MG63 (cell line): Measurements from ENCODE around the gene TPCN2. TPM values are rescaled to one million over a fixed set of nuclear protein-coding genes. Genes with fewer than 3 reads are reported as not detected.

Experiments used
- DNase-seq: peaks from one replicate; pipeline ENCODE4 v3.0.0-alpha.2; 2020
- H3K27me3 ChIP-seq: fragments of 250-450 bp; sonication (Bioruptor Pico); 2 replicates; pipeline ENCODE4 v1.5.1; 2020; ENCODE audit warnings: mild to moderate bottlenecking, moderate library complexity
- H3K36me3 ChIP-seq: fragments of 250-450 bp; sonication (Bioruptor Pico); 2 replicates; pipeline ENCODE4 v1.5.1; 2020; ENCODE audit warnings: mild to moderate bottlenecking, moderate library complexity
- H3K4me3 ChIP-seq: fragments of 250-450 bp; sonication (Bioruptor Pico); 2 replicates; pipeline ENCODE4 v1.5.1; 2020; ENCODE audit warnings: mild to moderate bottlenecking, moderate library complexity
- H3K9me3 ChIP-seq: fragments of 250-450 bp; sonication (Bioruptor Pico); 2 replicates; pipeline ENCODE4 v1.5.1; 2020; ENCODE audit warnings: mild to moderate bottlenecking, moderate library complexity
- total RNA-seq: library from RNA; depleted of rRNA; stranded (reverse); fragments of >200 nt; shearing (Covaris generic); gene quantifications from 2 replicates; pipeline ENCODE4 v1.2.3, GENCODE V29; 2014; ENCODE audit warnings: low replicate concordance

The TPCN2 gene
- total RNA-seq, 1 experiment from 2014 or later: 5.4 TPM

GRCh38 chr11:69050592-69051380, 2.1 kb downstream of the TPCN2 start:
- no peaks in the 10 kb centered on the region for H3K27me3 ChIP-seq
- H3K36me3 ChIP-seq: no peaks in the 10 kb centered on the region
- H3K9me3 ChIP-seq: no peaks in the 10 kb centered on the region
- no peak for DNase-seq
- H3K4me3 ChIP-seq: no peak overlapping the region

- H3K4me3 ChIP-seq: no peak overlapping the region
- no peaks in the 10 kb centered on the region for H3K27me3 ChIP-seq
- no peaks in the 10 kb centered on the region for H3K9me3 ChIP-seq
- H3K36me3 ChIP-seq: no peaks in the 10 kb centered on the region
- no peak for DNase-seq
These were observed 2.9 kb downstream of the TPCN2 start for GRCh38 chr11:69051381-69052342.

DNA sequence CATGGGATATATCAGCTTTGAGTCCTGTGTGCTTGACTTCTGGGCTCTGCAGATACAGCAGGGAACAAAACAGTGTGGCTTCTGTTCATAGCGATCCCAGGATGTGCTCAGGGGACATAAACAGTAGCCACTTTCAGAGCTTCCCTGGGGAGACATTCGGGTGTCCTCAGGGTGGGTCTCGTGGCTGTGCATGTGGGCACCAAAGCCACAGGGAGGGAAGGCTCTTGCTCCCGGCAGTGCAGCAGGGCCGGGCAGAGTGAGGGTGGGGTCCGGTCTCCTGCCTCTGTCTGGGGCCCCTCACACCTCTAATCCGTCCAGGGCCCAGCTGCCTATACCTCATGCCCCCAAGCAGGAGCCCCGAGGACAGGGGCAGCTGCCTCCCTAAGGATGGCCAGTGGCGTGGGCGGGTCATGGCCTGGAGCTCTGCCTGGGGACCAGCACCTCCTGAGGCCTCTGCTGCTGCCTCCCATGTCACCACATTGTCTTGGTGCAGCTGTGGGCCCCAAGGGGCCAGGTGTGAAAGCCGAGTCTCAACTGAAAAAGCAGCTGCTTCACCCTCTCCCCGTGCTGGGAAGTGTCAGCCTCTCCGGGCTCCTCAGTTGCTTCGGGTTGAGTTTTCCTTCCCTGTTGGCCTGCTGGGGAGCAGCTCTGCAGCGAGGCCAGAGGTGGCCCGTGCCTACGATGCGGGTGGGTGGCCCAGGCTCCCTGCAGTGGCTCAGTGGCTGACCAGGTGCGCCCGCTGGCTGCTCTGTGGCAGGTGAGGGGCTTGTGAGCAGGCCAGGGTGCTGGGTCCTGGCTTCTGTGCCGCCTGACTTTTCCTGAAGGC, 3.8 kb downstream of the TPCN2 start:
- Histone ChIP-seq H3K27me3 (no peaks in the 10 kb centered on the region), H3K4me3 (no peak overlapping the region), H3K36me3 (no peaks in the 10 kb centered on the region), H3K9me3 (no peaks in the 10 kb centered on the region)
- DNase-seq: no peak

DNA sequence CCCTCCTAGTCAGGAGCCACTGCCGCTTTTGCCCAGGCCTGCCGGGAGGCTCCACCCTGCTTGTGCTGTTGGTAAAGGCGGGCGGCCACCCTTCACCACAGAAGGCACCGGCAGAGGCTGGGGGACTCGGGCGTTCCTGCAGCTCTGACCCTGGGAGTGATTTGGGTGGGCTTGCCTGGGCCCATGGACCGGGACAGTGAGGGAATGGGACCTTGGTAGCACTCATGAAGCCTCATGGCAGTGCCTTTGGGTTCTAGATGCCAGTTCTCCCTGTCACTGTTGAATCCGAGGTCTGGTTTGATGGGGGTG, 4.4 kb downstream of the TPCN2 start:
- no peaks in the 10 kb centered on the region for H3K36me3 ChIP-seq
- H3K27me3 ChIP-seq: no peaks in the 10 kb centered on the region
- no peak for DNase-seq
- no peaks in the 10 kb centered on the region for H3K9me3 ChIP-seq
- H3K4me3 ChIP-seq: no peak overlapping the region

DNA sequence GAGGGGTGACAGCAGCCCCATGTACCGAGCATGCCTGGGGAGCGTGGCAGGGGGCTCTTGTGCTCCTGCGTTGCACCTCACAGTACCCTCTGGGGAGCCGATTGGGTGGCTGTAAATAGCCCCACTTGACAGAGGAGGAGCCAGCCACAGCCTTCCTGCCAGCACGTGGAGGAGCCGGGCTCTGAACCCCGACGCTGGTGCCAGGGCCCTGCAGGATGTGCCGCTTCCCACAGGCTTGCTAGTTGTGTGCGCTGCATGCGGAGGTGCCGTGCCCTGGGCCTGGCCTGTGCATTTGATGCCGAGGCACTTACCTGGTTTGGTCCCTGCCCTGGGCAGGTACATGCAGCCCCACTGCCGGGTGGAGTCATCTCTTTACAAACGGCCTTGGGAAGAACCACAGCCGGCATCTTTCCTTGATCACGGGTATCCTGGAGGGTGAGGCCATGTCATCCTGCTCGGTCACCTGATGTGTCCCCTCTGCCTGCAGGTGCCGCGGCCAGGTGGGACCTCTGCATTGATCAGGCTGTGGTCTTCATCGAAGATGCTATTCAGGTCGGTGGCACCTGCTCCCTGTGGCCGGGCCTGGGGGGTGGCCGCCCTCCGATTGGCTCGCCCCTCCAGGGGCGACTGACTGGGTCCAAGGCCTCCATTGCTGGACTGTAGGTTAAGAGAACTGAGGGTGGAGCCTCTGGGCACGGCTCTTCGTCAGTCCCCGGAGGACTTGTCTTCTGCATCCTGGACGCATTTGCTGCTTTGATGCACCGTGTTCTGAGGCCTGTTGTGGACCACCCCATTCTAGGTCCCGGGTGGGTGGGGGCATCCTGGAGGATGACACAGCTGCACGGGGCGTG, 5.0 kb downstream of the TPCN2 start:
- no peak overlapping the region for H3K4me3 ChIP-seq
- H3K9me3 ChIP-seq: no peaks in the 10 kb centered on the region
- no peaks in the 10 kb centered on the region for H3K36me3 ChIP-seq
- no peak for DNase-seq
- H3K27me3 ChIP-seq: no peaks in the 10 kb centered on the region

- no peaks in the 10 kb centered on the region for H3K36me3 ChIP-seq
- H3K4me3 ChIP-seq: no peak overlapping the region
- no peak for DNase-seq
- H3K9me3 ChIP-seq: no peaks in the 10 kb centered on the region
- H3K27me3 ChIP-seq: no peaks in the 10 kb centered on the region
These were observed 5.9 kb downstream of the TPCN2 start for GRCh38 chr11:69054397-69055211.

GRCh38 chr11:69055212-69055586, 6.5 kb downstream of the TPCN2 start:
- no peaks in the 10 kb centered on the region for H3K36me3 ChIP-seq
- H3K9me3 ChIP-seq: no peaks in the 10 kb centered on the region
- H3K4me3 ChIP-seq: no peak overlapping the region
- no peak for DNase-seq
- H3K27me3 ChIP-seq: no peaks in the 10 kb centered on the region

DNA sequence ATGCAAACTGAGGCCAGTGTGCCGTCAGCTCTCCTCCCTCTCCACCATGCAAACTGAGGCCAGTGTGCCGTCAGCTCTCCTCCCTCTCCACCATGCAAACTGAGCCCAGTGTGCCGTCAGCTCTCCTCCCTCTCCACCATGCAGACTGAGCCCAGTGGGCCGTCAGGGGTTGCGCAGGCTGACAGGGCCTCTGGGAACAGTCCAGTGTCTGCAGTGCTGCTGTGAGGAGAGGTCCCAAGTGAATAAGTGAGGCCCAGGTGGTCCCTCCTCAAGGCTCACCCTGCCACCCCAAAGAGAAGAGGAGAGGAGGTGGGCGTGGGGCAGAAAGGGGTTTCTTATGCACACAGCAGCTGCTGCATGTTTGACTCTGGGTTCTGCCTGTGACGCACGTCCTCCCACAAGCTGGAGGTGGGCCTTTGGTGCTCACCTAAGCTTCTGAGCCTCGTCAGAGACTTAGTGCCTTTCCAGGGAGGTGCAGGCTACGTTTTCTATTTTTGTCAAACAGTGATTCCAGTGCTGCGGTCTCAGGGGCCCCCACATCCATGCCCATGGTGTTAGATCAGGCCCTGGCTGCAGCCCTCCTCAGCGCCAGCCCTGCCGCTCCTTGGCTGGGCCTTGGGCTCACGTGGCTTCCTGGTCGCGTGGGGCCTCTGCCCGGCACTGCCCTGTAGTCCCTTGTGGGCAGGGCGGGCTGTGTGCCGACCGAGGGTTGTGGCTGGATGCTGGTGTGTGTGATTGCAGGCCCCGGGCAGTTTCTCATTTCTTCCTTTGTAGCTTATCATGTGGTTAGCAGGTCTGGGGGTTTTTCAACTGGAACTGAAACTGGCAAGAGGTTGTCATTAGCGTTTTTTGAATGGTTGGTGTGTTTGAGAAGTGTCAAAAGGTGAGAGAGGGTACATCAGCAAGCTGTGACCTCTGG, 7.1 kb downstream of the TPCN2 start:
- no peak overlapping the region for H3K4me3 ChIP-seq
- DNase-seq: no peak
- H3K27me3 ChIP-seq: no peaks in the 10 kb centered on the region
- no peaks in the 10 kb centered on the region for H3K36me3 ChIP-seq
- no peaks in the 10 kb centered on the region for H3K9me3 ChIP-seq

GRCh38 chr11:69057236-69057635, 8.5 kb downstream of the TPCN2 start:
- Histone ChIP-seq H3K9me3 (no peaks in the 10 kb centered on the region), H3K27me3 (no peaks in the 10 kb centered on the region), H3K36me3 (no peaks in the 10 kb centered on the region), H3K4me3 (no peak overlapping the region)
- no peak for DNase-seq

DNA sequence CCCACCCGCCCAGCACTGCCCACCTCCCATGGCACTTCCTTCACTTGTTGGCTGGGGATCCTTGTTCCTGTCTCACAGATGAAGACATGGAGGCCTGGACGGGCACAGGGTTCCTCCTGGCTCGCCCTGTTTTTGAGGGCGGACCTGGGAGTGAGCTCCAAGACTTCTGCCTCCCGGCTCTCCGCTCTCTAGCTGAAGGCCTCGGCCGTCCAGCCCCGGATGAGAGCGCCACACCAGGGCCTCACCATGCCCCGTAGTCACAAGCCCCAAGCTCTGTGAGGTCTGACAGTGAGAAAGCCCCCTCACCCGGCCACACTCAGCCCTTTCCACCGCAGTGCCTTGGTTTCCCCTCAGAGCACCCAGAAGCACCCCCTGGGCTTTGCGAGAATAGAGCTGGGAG, 9.1 kb downstream of the TPCN2 start:
- no peaks in the 10 kb centered on the region for H3K9me3 ChIP-seq
- no peaks in the 10 kb centered on the region for H3K27me3 ChIP-seq
- no peak for DNase-seq
- no peaks in the 10 kb centered on the region for H3K36me3 ChIP-seq
- no peak overlapping the region for H3K4me3 ChIP-seq

GRCh38 chr11:69058511-69059270, 10.0 kb downstream of the TPCN2 start:
- Histone ChIP-seq H3K4me3 (no peak overlapping the region), H3K27me3 (no peaks in the 10 kb centered on the region), H3K36me3 (no peaks in the 10 kb centered on the region), H3K9me3 (no peaks in the 10 kb centered on the region)
- DNase-seq: no peak

GRCh38 chr11:69059429-69059828, 10.7 kb downstream of the TPCN2 start:
- H3K27me3 ChIP-seq: no peaks in the 10 kb centered on the region
- no peak for DNase-seq
- H3K4me3 ChIP-seq: no peak overlapping the region
- H3K36me3 ChIP-seq: no peaks in the 10 kb centered on the region
- no peaks in the 10 kb centered on the region for H3K9me3 ChIP-seq

- no peak for DNase-seq
- Histone ChIP-seq H3K36me3 (no peaks in the 10 kb centered on the region), H3K27me3 (no peaks in the 10 kb centered on the region)
These were observed 11.3 kb downstream of the TPCN2 start for GRCh38 chr11:69059985-69060384.

More at GRCh38 chr11:69059985-69060384, 11.3 kb downstream of the TPCN2 start:
- H3K9me3 ChIP-seq: no peaks in the 10 kb centered on the region
- H3K4me3 ChIP-seq: no peak overlapping the region
